OCI-LY3 (cell line): ENCODE measurements around the gene STUB1.

Source experiments
- EZH2phosphoT487 ChIP-seq: fragments of 200-600 bp; shearing (Covaris generic); IDR thresholded peaks from 2 replicates; pipeline ENCODE4 v1.6.1; 2018; ENCODE audit warnings: antibody characterized with exemption, mixed run types, low read depth
- TF ChIP-seq, protein P1 (sequence below): fragments of 200-600, 300-600 bp; sonication (generic); IDR thresholded peaks from 2 replicates; pipeline ENCODE4 v1.5.1; 2014; ENCODE audit warnings: antibody characterized with exemption, low read length, low read depth

DNA sequence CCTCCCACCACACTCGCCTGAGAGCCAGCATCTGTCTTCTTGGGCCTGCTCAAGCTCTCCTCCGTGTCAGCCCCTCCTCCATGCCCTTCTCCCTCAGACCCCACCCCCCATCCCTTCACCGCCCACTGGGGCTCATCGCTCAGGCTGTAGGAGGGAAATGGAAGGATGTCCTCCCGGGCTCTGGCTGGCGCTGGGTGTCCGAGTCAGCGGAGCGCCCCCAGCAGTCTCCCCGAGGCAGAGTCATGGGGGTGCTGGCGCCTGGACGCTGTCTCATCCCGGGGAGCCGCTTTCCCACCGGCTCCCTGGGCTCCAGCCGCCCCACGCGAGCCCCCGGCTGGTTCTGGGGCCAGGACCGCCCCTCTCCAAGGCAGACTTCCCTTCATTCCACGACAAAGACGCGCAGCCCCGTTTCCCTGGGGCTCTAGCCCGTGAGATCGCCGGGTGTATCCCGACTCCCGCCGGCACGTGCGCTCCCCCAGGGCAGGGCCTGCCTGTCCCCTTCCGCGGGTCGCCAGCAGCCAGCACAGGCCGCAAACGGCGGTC is 40.3 kb downstream of the STUB1 start:
- TF ChIP-seq, protein P1, sequence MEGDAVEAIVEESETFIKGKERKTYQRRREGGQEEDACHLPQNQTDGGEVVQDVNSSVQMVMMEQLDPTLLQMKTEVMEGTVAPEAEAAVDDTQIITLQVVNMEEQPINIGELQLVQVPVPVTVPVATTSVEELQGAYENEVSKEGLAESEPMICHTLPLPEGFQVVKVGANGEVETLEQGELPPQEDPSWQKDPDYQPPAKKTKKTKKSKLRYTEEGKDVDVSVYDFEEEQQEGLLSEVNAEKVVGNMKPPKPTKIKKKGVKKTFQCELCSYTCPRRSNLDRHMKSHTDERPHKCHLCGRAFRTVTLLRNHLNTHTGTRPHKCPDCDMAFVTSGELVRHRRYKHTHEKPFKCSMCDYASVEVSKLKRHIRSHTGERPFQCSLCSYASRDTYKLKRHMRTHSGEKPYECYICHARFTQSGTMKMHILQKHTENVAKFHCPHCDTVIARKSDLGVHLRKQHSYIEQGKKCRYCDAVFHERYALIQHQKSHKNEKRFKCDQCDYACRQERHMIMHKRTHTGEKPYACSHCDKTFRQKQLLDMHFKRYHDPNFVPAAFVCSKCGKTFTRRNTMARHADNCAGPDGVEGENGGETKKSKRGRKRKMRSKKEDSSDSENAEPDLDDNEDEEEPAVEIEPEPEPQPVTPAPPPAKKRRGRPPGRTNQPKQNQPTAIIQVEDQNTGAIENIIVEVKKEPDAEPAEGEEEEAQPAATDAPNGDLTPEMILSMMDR = peak; percentile 34
- no peak for TF ChIP-seq EZH2phosphoT487
